ENCODE measurements around the gene FGGY. TPM values are rescaled to one million over a fixed set of nuclear protein-coding genes. Genes with fewer than 3 reads are reported as not detected.

The FGGY gene
- total RNA-seq, 4 donors from 2014 or later, result 24.9 to 35.9 (median 30.5) TPM

- TF ChIP-seq POLR2A (IDR thresholded peaks at IDR 0.05) (no peak), CTCF (IDR thresholded peaks at IDR 0.05 in 4 of 5, conservative IDR thresholded peaks at IDR 0.05 in 1 of 5) (no peak)
- in situ Hi-C loops (cut with MboI; ENCODE audit: low sequenced_read_pairs in 4 of 4) (loop anchor here in 3 of 4 donors (25.0 kb wide), 1 partner anchor 166 kb away; no protein-coding TSS in a partner anchor), intact Hi-C loops (cut with DNase I; ENCODE audit: low total_unique reads) (loop anchor here (5.0 to 10.0 kb wide), 5 partner anchors 76 to 739 kb away; partner anchors contain the start of genes CYP2J2, FGGY and JUN)
- Histone ChIP-seq H3K36me3 (no peaks in the 10 kb centered on the region), H3K27me3 (no peaks in the 10 kb centered on the region), H3K4me1 (peaks cover 44 to 56% of the 10 kb centered on the region in 2 donors), H3K9me3 (no peaks in the 10 kb centered on the region), H3K4me3 (no peak overlapping the region), H3K27ac (peak overlapping the region; percentile 86 to 92 (median 90))
- DNase-seq (peak; percentile 4 to 53), ATAC-seq (peak; percentile 35 to 66)
These were observed 224.0 kb downstream of the FGGY start for GRCh38 chr1:59520827-59521418.

GRCh38 chr1:59521456-59521855 is 224.6 kb downstream of the FGGY start:
- Histone ChIP-seq H3K4me1 (peaks cover 44 to 52% of the 10 kb centered on the region in 2 donors), H3K27ac (peak overlapping the region; percentile 86 to 92 (median 90)), H3K27me3 (no peaks in the 10 kb centered on the region), H3K4me3 (no peak overlapping the region), H3K36me3 (no peaks in the 10 kb centered on the region), H3K9me3 (no peaks in the 10 kb centered on the region)
- in situ Hi-C loops (cut with MboI; ENCODE audit: low sequenced_read_pairs in 4 of 4) (loop anchor here in 3 of 4 donors (25.0 kb wide), 1 partner anchor 166 kb away; no protein-coding TSS in a partner anchor), intact Hi-C loops (cut with DNase I; ENCODE audit: low total_unique reads) (loop anchor here (5.0 to 10.0 kb wide), 5 partner anchors 76 to 739 kb away; partner anchors contain the start of genes CYP2J2, FGGY and JUN)
- DNase-seq (peak; percentile 41 to 72), ATAC-seq (peak; percentile 86 to 90)
- TF ChIP-seq CTCF (IDR thresholded peaks at IDR 0.05 in 4 of 5, conservative IDR thresholded peaks at IDR 0.05 in 1 of 5) (no peak), POLR2A (IDR thresholded peaks at IDR 0.05) (no peak)

- in situ Hi-C loops (cut with MboI; ENCODE audit: low sequenced_read_pairs in 4 of 4), result loop anchor here in 3 of 4 donors (25.0 kb wide), 1 partner anchor 164 kb away; no protein-coding TSS in a partner anchor
- intact Hi-C loops (cut with DNase I; ENCODE audit: low total_unique reads), result loop anchor here (5.0 to 10.0 kb wide), 5 partner anchors 74 to 741 kb away; partner anchors contain the start of genes CYP2J2, FGGY and JUN
- peak in 1 of 2 donors; percentile 12 for ATAC-seq
- TF ChIP-seq CTCF (IDR thresholded peaks at IDR 0.05 in 4 of 5, conservative IDR thresholded peaks at IDR 0.05 in 1 of 5) (no peak), POLR2A (IDR thresholded peaks at IDR 0.05) (no peak)
- no peak for DNase-seq
- Histone ChIP-seq H3K4me1 (peaks cover 44 to 48% of the 10 kb centered on the region in 2 donors), H3K9me3 (no peaks in the 10 kb centered on the region), H3K27ac (peak overlapping the region; percentile 86 to 92 (median 90)), H3K4me3 (no peak overlapping the region), H3K36me3 (no peaks in the 10 kb centered on the region), H3K27me3 (no peaks in the 10 kb centered on the region)
These were observed 226.1 kb downstream of the FGGY start for GRCh38 chr1:59522925-59523505.

DNA sequence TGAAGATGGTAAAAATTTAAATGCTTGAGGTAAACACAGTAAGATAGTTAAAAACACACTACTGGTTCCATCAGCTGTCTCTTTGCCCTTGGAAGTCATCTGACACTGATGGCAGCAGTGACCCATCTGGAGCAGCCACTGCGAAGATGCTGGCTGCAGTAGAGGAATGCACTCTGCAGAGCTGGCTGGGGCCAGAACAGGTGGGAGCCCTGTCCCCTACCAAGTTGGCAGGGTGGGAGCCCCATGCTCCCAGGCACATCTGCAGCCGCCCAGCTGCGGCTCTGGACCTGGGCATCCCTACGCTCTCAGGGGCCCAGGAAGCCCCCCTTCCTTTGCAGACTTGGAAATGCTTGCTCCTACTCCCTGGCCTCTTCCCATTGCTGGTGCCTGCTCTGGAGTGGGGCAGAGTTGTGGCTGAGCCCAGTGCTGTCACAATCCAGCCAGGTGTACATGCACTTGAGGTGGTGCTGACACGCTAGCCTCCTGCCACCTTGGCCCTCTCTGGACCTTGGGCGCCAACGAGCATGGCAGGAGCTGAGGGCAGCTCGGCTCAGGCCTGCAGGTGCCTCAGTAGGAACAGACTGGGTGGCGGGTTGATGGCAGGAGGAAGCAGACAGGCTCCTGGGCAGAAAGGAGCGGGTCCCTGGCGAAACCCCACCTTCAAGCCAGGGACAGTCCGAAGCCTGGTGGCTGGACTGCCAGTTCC is 227.0 kb downstream of the FGGY start:
- in situ Hi-C loops (cut with MboI; ENCODE audit: low sequenced_read_pairs in 4 of 4), result loop anchor here in 3 of 4 donors (25.0 kb wide), 1 partner anchor 163 kb away; no protein-coding TSS in a partner anchor
- Histone ChIP-seq H3K27ac (peak overlapping the region; percentile 86 to 92 (median 90)), H3K4me3 (no peak overlapping the region), H3K4me1 (peaks cover 44 to 48% of the 10 kb centered on the region in 2 donors), H3K9me3 (no peaks in the 10 kb centered on the region), H3K27me3 (no peaks in the 10 kb centered on the region), H3K36me3 (no peaks in the 10 kb centered on the region)
- intact Hi-C loops (cut with DNase I; ENCODE audit: low total_unique reads), result loop anchor here (5.0 to 10.0 kb wide), 5 partner anchors 73 to 742 kb away; partner anchors contain the start of genes CYP2J2, FGGY and JUN
- peak in 1 of 2 donors; percentile 67 for DNase-seq
- ATAC-seq, result peak; percentile 45 to 67
- no peak for TF ChIP-seq POLR2A (IDR thresholded peaks at IDR 0.05)
- no peak for TF ChIP-seq CTCF (IDR thresholded peaks at IDR 0.05 in 4 of 5, conservative IDR thresholded peaks at IDR 0.05 in 1 of 5)
